Measurements from ENCODE around the gene PLCB1. TPM values are rescaled to one million over a fixed set of nuclear protein-coding genes. Genes with fewer than 3 reads are reported as not detected.
A peak's percentile ranks its signal among the peaks of the same experiment; 100 is the strongest.

Gene PLCB1
- total RNA-seq, 4 donors from 2014 or later = 13.5 to 110 (median 30.4) TPM

GRCh38 chr20:8431538-8432434 lies 299.7 kb downstream of the PLCB1 start:
- Histone ChIP-seq H3K4me1 (peaks cover 0 to 6% of the 10 kb centered on the region in 2 donors), H3K27ac (peak overlapping the region; percentile 66 to 71), H3K4me3 (no peak overlapping the region), H3K27me3 (no peaks in the 10 kb centered on the region), H3K9me3 (no peaks in the 10 kb centered on the region), H3K36me3 (no peaks in the 10 kb centered on the region)
- DNase-seq = peak; percentile 66 to 73
- TF ChIP-seq CTCF (IDR thresholded peaks at IDR 0.05) = no peak
- intact Hi-C loops (cut with DNase I; ENCODE audit: low total_unique reads) = no loop called here

GRCh38 chr20:8432435-8433148 lies 300.5 kb downstream of the PLCB1 start:
- H3K4me1 ChIP-seq = peaks cover 0 to 6% of the 10 kb centered on the region in 2 donors
- peak overlapping the region; percentile 66 to 71 for H3K27ac ChIP-seq
- H3K36me3 ChIP-seq = no peaks in the 10 kb centered on the region
- no peak overlapping the region for H3K4me3 ChIP-seq
- intact Hi-C loops (cut with DNase I; ENCODE audit: low total_unique reads) = no loop called here
- H3K27me3 ChIP-seq = no peaks in the 10 kb centered on the region
- H3K9me3 ChIP-seq = no peaks in the 10 kb centered on the region
- TF ChIP-seq POLR2A (IDR thresholded peaks at IDR 0.05) (no peak), CTCF (IDR thresholded peaks at IDR 0.05) (no peak)
- DNase-seq = no peak

GRCh38 chr20:8433291-8433690 lies 301.2 kb downstream of the PLCB1 start:
- Histone ChIP-seq H3K4me1 (peaks cover 0 to 6% of the 10 kb centered on the region in 2 donors), H3K27ac (no peak overlapping the region), H3K9me3 (no peaks in the 10 kb centered on the region), H3K27me3 (no peaks in the 10 kb centered on the region), H3K36me3 (no peaks in the 10 kb centered on the region), H3K4me3 (no peak overlapping the region)
- TF ChIP-seq POLR2A (IDR thresholded peaks at IDR 0.05) (no peak), CTCF (IDR thresholded peaks at IDR 0.05) (no peak)
- no peak for DNase-seq
- intact Hi-C loops (cut with DNase I; ENCODE audit: low total_unique reads) = no loop called here

GRCh38 chr20:8434326-8434876 lies 302.3 kb downstream of the PLCB1 start:
- intact Hi-C loops (cut with DNase I; ENCODE audit: low total_unique reads) = no loop called here
- no peaks in the 10 kb centered on the region for H3K36me3 ChIP-seq
- no peaks in the 10 kb centered on the region for H3K27me3 ChIP-seq
- no peak for TF ChIP-seq CTCF (IDR thresholded peaks at IDR 0.05)
- no peak for TF ChIP-seq POLR2A (IDR thresholded peaks at IDR 0.05)
- peaks cover 0 to 6% of the 10 kb centered on the region in 2 donors for H3K4me1 ChIP-seq
- H3K4me3 ChIP-seq = no peak overlapping the region
- DNase-seq = no peak
- no peak overlapping the region for H3K27ac ChIP-seq
- no peaks in the 10 kb centered on the region for H3K9me3 ChIP-seq

Data from uterus (tissue), 4 donors.